GM19035 (cell line): ENCODE data around the gene RAD51AP2.
"Not testable (repeated sequence)": the region's sequence is repeated elsewhere in the genome, so short reads cannot be mapped to it uniquely, and the experiment has no call there.

Experiments used
- ATAC-seq: cut with Tn5 transposase; IDR thresholded peaks from one replicate; pipeline ENCODE4 v1.9.1; 2021; ENCODE audit not compliant: unreplicated experiment

RAD51AP2 gene

DNA sequence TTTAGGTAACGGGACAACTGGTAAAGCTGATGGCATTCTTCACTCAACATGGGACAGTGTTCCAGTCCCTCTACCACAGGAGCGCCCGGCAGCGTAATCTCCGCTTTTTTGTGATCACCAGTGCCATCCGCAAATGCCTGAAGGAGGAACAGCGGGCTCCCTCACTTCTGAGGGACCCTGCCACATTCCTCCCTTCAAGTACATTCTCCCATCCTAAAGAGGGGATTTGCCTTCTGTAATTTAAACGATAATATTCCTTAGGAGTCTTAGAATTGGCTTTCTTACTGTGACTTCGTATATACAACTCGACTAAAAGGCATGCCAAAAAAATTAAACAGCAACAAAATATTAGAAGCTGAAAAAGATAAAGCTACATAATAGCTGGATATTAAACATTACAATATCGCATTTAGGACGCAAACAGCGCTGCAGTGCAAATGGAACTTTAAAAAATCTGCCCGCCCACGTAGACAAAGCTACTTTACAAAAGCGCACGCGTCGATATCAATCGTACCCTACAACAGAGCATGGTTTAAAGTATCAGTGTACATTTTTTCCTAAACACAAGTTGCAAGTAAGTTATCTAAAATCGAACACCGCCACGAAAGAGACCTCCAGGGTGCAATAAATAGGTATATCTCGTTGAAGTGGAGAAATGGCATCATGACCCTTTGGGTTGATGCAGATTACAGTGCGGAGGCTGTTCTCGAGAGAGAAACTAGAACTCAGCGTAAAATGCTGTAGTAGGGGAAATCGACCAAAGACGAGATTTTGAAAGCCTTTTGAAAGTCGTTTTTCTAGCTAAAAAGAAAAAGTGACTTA, 20.0 kb upstream of the RAD51AP2 start:
- peak; percentile 48 for ATAC-seq

DNA sequence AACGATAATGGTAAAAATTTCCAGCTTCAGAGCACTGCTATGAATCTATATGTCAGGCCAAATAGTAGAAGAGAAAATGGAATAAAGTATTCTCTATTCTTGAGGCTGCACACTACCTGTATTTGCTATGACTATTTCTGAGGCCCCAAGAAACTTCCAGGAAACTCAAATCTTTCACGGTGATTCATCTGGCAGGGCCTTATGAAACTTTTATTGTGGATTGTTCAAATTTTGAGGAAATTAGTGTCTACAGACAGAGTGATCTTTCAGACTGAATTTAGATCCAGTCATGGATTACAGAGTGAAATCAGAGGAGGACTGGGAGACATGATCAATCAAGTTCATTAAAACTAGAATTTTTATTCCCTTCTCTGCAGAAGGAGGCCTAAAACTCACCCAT, 18.2 kb upstream of the RAD51AP2 start:
- ATAC-seq = no peak

DNA sequence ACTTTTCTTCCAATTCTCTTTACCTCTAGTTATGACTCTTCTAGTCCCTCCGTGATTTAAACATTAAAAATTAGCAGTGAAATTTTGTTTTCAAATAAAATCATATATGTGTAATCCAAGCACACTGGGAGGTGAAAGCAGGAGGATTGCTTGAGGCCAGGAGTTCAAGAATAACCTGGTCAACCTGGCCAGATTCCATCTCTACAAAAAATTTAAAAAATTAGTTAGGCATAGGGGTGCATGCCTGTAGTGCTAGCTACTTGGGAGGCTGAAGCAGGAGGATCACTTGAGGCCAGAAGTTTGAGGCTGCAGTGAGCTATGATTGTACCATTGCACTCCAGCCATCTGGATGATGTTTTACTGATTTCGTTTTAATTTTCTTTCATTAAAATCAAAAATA, 15.3 kb upstream of the RAD51AP2 start:
- no peak for ATAC-seq

DNA sequence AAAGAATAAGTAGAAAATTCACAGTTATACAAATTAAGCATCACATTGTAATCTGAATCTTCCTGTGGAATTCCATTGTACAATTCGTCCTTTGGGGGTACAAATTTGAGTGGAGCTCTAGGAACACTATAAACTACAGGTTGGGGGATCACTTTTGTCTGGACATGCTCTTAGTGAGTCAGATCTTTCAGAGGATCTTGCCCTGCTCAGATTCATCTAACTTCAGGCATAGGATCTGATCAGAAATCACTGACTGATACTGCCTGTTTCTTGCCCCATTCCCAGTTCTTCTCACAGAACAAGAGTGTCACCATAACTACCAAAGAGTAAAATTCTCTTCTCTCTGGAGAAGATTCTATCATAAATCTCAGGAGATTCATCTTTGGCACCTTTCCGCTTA, 11.5 kb upstream of the RAD51AP2 start:
- ATAC-seq = no peak

DNA sequence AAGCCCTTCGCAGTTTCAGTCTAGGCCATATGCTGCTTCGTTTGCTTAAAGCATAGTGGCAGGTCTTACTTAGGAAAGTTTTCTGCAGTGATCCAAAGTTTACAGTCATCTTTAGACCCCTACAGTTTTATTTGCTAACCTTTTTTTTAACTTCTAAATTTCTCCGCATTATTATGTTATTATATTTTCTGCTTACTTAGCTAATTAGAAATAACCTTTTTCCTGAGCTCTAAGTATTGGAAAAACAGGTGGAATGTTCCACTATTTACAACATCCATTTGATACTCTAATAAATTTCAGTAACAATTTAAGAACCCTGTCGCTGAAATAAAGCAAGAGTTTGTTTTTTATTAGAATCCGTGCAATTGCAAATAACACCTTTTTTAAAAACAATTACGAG, 4.1 kb upstream of the RAD51AP2 start:
- no peak for ATAC-seq

DNA sequence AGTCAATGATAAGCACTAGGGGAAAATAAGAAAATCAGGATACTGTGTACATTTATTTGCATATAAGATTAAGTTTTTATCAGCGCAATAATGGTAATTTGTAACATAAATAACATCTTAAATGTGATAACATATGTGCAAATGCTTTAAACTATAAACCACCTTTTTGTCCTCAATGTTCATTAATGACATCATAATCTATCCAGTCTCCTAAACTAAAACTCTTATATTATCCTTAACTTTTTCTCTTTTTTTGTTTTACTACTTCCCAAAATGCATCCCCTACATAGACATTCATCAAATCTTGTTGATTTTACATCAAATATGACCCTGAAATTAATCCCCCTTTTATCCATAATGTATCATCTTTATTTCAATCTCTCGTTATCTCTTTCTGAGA, 3.4 kb upstream of the RAD51AP2 start:
- ATAC-seq = no peak

DNA sequence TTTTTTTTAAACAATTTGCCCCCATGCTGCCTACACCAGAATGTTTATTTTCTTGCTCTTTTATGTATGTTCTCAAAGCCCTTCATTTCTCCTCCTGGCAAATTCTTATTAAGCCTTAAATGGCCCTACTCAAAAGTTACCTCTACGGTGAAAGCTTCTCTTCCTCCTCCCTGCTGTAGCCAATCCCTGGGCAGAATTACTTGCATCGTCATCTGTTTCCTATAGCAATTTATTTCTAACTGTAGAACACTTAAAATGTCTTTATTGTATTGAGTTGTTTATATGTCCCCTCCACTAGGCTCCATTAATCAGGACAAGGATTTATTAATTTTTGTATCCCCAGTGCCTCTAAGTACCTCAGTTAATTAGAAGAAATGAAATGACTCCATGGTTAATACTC, 2.5 kb upstream of the RAD51AP2 start:
- peak; percentile 46 for ATAC-seq

DNA sequence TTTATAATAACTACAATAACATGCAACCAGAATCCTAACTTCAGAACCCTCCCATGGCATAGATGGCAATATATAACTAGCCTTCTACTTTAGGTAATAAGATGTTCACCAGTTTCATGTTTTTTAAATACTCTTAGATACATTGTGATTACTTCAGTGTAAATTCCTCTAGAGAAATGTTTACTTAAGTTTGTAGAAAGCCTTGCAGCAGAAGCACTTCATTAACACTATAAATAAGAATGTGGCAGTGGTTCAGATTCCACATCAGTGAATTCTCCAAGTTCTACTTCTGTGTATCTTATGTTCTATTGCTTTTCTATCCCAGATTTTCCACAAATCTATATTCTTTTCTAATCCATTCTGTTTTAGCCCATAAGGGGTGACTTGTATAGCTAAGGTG, 1.2 kb upstream of the RAD51AP2 start:
- ATAC-seq = no peak

DNA sequence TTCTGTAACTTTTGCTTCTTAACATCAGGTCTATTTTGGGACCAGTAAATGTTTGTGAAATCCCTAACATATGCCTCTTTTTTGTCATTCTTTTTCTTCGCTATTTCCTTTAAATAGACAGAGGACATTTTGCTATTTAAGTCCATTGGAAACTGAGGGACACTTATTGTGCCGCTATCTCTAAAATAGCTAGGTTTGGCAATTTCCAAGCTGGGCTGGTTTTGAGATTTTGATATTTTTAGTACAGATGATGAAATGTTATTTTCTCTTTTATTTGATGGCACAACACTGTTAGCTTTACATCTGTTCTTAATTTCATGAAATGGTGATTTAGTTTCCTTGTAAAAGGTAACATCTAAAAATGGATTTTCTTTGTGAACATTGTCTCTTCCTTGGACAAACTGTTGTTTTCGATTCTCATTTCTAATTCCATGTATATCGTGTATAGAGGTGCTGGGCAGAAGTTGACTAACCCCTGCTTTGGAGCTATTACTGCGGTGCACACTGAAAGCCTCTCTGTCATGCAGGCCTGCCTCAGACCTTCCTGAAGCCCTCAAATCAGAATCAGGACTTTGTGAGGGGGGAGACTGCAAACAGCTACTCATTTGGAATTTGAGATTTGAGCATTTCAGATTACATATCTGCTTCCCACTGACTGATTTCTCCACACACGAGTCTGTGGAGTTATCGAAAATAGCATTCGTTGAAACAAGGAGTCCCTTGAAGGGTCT, 594 bp downstream of the RAD51AP2 start:
- peak; percentile 25 for ATAC-seq

DNA sequence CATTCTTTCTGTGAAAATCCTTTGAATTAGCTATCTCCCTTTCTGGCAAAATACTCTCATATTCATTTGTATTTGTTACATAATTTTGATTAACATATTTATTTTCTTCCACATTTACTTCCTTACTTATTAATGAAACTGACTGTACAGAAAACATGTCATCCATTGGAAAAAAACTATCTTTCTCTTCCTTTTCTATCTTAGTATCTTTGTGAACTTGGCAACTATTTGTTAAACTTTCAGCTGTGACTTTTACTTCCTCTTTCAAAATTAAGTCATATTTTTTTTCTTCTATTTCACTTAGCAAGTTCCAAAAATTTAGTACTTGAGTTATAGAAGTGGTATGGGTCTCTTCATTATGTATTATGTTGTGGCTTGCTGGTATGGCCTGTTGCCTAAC, 2.6 kb downstream of the RAD51AP2 start:
- ATAC-seq = peak; percentile 26

DNA sequence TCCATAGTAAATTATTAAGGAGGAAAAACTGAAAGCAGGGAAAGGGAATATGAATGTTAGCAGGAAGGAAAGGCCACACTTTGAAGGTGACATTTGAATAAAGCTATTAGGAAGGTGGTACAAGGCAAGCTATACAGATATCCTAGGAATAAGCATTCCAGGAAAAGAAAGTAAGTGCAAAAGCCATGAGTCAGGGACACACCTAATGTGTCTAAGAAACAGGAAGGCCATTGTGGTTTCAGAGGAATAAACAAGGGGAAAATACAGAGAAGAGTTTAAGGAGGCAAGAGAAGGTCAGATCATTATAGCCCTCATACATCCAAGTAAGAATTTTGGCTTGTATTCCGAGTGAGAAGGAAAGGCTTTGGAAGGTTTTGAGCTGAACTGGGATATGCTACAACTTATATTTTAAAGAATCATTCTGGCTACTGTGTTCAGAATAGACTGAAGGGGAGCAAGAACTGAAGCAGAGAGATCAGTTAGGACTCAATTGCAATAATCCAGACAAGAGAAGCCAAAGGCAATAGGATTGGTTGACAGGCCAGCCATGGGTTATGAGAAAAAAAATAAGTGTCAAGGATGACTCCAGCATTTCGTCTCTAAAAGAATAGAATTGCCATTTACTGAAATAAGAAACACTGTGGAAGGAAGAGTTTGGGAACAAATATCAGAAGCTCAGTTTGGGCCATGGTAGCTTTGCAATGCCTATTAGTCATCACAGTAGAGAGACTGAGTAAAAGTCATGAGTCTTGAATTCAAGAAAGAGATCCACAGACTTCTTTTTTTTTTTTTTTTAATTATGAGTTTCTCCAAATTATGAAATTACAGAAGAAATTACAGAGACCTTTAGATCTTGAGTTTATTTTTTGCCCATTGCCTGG, 11.3 kb downstream of the RAD51AP2 start:
- ATAC-seq = no peak

DNA sequence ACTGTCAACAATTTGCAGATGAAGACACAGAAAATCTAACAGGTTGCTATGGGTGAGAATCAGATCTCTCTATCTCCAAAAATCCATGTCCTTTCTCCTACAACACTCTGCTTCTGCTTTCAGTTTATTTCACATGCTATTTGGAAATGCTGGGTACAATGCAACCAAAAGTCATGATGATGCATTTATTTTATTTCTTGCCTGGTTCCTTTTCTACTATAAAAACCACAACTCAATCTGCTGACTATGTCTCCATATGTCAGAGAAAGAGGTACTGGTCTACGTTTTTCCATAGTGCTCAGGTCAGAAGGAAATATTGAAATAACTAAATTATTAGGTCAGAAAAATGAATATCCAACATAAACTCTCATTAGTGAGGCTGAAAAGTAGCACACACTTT, 20.5 kb downstream of the RAD51AP2 start:
- ATAC-seq = no peak

DNA sequence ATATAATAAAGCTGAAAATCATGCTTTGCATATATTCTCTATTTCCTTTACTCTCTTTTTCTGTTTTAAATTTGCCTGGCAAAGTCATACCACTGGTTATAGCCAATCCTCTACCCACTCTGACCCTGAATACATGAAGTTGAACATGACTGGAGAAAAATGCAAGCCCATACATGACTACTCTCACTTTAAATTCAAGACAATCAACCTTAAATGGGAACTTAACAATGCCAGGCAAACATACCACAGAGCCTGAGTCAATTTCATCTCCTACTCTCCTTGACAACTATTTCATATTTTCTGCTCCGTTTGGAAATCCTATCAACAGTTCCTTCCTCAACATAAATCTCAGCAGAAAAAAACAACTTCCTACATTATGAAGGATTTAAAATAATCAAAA, 22.6 kb downstream of the RAD51AP2 start:
- ATAC-seq = no peak

DNA sequence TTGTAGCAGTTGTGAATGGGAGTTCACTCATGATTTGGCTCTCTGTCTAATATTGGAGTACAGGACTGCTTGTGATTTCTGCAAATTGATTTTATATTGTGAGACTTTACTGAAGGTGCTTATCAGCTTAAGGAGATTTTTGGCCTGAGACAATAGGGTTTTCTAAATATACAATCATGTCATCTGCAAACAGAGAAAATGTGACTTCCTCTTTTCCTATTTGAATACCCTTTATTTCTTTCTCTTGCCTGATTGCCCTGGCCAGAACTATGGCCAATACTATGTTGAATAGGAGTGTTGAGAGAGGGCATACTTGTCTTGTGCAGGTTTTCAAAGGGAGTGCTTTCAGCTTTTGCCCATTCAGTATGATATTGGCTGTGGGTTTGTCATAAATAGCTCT, 28.1 kb downstream of the RAD51AP2 start:
- ATAC-seq = not testable (repeated sequence)

DNA sequence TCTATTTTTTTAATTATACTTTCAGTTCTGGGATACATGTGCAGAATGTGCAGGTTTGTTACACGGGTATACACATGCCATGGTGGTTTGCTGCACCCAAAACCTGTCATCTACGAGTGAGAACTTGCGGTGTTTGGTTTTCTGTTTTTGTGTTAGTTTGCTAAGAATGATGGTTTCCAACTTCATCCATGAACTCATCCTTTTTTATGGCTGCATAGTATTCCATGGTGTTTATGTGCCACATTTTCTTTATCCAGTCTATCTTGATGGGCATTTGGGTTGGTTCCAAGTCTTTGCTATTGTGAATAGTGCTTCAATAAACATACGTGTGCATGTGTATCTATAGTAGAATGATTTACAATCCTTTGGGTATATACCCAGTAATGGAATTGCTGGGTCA, 29.6 kb downstream of the RAD51AP2 start:
- not testable (repeated sequence) for ATAC-seq

DNA sequence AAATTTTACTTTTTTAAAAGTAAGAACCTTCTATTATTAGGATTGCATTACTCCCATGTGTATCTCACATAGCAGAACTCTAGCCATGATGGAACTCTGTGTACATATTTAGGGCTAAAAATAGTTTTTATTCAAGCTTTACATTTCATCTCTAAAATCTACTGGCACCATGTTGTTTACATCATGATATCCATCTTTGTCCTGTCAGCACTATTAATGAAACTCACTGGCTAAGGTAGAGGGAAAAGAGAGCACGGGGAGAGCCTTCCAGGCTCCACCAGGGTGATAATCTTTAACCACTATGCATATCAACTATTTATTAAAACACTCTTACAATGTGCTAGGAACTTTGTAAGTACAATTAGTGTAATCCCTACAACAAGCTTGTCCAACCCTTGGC, 34.7 kb downstream of the RAD51AP2 start:
- ATAC-seq = no peak

DNA sequence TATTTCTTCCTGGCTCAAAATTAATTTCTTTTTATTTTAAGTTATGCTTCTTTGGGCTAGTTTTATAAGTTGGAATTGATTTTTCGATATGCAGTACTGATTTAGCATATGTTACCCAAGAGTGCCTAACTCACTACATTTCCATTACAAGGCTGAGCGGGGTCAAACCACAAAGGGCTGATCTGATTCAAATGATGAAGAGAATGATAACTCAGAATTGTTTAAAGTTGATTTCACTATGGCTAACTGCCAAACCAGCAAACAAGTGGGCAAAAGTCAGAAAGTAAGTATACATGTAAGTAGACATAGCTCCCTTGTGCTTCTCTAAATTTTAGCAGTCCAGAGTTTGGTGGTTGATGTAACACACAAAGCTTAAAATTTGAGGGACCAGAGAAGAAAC, 35.6 kb downstream of the RAD51AP2 start:
- ATAC-seq = no peak

DNA sequence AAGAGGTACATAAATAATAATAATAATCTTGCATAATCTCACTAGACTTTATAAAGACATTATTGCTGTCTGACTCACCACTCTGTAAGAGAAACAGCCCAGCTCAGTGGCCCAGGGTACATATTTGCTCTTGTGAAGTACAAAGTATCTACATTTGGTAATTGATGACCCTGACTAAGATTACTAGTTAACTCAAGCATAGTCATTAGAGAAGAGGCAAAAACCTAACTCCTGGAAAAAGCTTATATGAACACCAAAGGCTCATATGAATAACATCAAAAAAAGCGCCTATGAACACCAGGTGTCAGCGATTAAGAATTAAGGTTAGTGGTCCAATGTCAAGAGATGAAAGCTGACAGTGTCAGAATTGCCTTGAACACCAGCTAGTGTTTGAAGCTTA, 38.4 kb downstream of the RAD51AP2 start:
- no peak for ATAC-seq

DNA sequence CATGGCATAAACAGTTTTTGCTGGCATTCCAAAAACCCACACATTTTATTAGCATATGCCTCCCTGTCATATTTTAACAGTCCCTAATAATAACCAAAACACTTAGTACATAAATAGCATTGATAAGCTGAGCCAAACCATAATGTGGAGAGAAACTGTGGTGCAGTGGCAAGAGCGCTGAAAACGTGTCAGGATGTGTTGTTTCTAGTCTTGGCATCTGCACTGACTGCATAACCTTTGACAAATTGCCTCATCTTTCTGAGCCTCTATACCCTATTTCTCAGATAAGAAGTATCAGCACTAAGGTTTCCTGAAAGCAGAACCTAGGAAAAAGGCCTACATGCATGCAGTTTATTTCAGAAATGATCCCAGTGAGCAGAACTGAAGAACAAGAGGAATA, 41.4 kb downstream of the RAD51AP2 start:
- ATAC-seq = no peak

DNA sequence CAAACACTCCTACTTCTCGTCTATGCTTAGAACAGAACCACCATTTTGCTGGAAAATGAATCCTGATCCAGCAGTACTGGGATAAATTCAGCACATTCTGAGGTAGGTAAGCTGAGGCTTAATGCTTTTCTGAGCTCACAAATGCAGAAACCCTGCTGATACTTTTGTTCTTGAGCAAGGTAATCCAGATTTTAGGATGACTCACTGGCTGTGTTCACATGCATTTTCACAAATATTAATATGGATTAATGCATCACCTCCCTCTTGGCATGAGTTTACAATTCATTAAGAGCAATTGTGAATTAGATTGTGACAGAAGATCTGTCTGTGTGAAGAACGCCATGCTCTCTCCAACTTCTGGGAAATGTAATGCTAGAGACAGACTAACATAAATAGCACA, 42.2 kb downstream of the RAD51AP2 start:
- no peak for ATAC-seq

DNA sequence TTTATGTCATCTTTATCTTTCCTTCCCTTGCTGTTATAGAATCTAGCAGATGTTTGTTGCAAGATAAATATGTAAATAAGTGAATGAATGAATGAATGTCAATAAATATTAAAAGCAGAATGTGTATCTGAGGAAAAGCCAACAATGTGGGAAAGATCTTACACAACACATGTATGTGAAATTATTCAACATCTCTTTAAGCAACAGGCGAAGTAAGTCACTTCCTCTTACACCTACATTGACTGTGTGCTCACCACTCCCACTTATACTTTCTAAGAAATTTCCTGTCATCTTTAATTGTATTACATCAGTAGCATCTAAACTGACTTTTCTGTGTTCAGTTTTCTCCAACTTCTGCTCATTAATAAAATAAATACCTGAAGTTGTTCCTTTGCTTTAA, 43.0 kb downstream of the RAD51AP2 start:
- ATAC-seq = no peak

DNA sequence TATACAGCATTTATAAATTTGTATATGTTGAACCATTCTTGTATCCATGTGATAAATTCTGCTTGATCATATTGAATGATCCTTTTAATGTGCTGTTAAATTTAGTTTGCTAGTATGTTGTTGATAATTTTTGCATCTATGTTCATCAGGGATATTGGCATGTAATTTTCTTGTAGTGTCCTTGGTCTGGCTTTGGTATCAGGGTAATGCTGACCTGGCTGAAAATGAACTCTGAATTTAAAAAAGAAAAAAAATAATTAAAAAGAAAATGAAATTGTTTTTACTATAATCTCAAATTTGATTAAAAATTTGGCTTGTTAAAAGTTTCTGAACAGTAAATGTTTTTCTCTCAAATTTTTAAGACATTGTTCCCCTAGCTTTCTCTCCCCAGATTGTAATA, 46.3 kb downstream of the RAD51AP2 start:
- no peak for ATAC-seq
